Measurements from ENCODE around the gene KIAA2012. TPM values are rescaled to one million over a fixed set of nuclear protein-coding genes. Genes with fewer than 3 reads are reported as not detected.

Gene KIAA2012
- total and polyA plus RNA-seq, 2 experiments from 2014 or later = 0.24 TPM; not detected in 1

DNA sequence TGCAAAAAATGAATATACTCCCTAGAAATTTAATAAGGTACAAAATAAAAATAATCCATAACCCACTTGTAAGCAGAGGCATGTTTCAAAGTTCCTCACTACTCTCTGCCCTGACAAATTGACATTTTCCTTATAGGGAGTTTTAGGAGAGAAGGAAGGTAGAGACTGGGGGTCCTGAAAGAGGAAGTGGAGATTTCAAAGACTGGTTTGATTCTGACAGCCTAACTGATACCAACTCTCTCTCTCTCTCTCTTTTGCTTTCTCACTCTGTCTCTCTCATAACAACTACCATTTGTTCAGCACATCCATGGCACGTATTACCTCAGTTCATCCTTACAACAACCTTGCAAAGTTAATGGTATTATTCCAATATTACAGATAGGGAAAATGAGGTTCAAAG lies 20.8 kb upstream of the KIAA2012 start:
- H3K27ac ChIP-seq = no peak overlapping the region
- H3K4me1 ChIP-seq (ENCODE audit: low read depth) = peaks cover 13% of the 10 kb centered on the region
- H3K27me3 ChIP-seq = no peaks in the 10 kb centered on the region
- H3K36me3 ChIP-seq = no peaks in the 10 kb centered on the region
- no peak overlapping the region for H3K4me3 ChIP-seq
- no peak for DNase-seq (ENCODE audit: low read depth in 1 of 2, low spot score in 1 of 2)
- no peaks in the 10 kb centered on the region for H3K9me3 ChIP-seq (ENCODE audit: low read depth)
- TF ChIP-seq, protein P1, sequence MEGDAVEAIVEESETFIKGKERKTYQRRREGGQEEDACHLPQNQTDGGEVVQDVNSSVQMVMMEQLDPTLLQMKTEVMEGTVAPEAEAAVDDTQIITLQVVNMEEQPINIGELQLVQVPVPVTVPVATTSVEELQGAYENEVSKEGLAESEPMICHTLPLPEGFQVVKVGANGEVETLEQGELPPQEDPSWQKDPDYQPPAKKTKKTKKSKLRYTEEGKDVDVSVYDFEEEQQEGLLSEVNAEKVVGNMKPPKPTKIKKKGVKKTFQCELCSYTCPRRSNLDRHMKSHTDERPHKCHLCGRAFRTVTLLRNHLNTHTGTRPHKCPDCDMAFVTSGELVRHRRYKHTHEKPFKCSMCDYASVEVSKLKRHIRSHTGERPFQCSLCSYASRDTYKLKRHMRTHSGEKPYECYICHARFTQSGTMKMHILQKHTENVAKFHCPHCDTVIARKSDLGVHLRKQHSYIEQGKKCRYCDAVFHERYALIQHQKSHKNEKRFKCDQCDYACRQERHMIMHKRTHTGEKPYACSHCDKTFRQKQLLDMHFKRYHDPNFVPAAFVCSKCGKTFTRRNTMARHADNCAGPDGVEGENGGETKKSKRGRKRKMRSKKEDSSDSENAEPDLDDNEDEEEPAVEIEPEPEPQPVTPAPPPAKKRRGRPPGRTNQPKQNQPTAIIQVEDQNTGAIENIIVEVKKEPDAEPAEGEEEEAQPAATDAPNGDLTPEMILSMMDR (IDR thresholded peaks at IDR 0.05; ENCODE audit: low read depth, low read length) = no peak

DNA sequence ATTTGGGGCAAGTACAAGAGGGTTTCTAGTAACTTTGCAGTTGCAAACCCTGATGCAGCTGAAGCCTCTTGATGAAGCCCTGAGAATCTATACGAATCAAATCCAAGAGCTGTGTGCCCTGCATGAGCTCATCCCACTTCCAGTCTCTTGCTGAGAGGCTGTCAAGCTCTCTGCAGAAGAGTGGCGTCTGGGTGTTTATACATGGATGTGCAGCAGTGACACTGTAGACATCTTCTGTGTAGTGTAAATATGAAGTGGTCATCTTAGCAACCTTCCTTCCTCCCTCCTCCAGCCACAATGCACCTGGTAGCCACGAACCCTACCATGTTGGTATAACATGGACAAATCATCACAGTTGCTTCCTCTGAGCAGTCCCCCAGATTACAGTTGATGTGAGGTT lies 18.4 kb upstream of the KIAA2012 start:
- no peak for DNase-seq (ENCODE audit: low read depth in 1 of 2, low spot score in 1 of 2)
- no peak overlapping the region for H3K4me3 ChIP-seq
- H3K9me3 ChIP-seq (ENCODE audit: low read depth) = no peaks in the 10 kb centered on the region
- H3K27me3 ChIP-seq = no peaks in the 10 kb centered on the region
- TF ChIP-seq, protein P1 (IDR thresholded peaks at IDR 0.05; ENCODE audit: low read depth, low read length) = no peak
- peaks cover 9% of the 10 kb centered on the region for H3K4me1 ChIP-seq (ENCODE audit: low read depth)
- no peak overlapping the region for H3K27ac ChIP-seq
- no peaks in the 10 kb centered on the region for H3K36me3 ChIP-seq

DNA sequence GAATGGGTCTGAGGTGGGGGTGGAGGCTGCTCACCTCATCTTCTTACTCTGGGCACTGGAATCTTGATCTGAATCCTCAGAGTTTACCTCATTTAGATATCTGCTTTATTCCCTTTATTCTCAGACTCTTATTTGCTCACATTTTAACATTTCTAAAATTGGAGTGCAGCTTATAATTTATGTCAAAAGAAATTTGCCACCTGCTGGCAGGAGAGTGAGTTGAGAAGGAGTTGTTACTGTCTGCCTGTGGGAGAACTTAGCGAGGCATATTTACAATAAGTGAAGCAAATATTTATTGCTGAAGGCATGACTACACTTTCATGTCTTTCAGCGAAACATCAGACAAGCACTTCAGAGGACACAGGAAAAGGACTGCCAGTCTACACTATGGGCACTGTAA lies 16.4 kb upstream of the KIAA2012 start:
- TF ChIP-seq, protein P1 (IDR thresholded peaks at IDR 0.05; ENCODE audit: low read depth, low read length) = peak; percentile 22
- no peaks in the 10 kb centered on the region for H3K9me3 ChIP-seq (ENCODE audit: low read depth)
- no peak overlapping the region for H3K4me3 ChIP-seq
- H3K36me3 ChIP-seq = no peaks in the 10 kb centered on the region
- no peaks in the 10 kb centered on the region for H3K4me1 ChIP-seq (ENCODE audit: low read depth)
- H3K27ac ChIP-seq = no peak overlapping the region
- no peak for DNase-seq (ENCODE audit: low read depth in 1 of 2, low spot score in 1 of 2)
- no peaks in the 10 kb centered on the region for H3K27me3 ChIP-seq

DNA sequence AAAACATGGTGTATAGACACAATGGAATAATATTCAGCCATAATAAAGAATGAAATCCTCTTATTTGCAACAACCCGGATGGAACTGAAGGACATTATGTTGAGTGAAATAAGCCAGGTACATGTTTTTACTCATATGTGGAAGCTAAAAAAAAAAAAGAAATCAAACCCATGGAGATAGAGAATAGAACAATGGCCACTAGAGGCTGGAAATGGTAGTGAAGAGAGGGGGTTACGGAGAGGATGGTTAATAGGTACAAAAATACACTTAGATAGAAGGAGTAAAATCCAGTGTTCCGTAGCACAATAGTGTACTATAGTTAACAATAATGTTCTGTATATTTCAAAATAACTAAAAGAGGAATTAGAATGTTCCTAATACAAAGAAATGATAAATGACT lies 12.8 kb upstream of the KIAA2012 start:
- DNase-seq (ENCODE audit: low read depth in 1 of 2, low spot score in 1 of 2) = no peak
- H3K36me3 ChIP-seq = no peaks in the 10 kb centered on the region
- no peaks in the 10 kb centered on the region for H3K9me3 ChIP-seq (ENCODE audit: low read depth)
- no peaks in the 10 kb centered on the region for H3K27me3 ChIP-seq
- TF ChIP-seq, protein P1 (IDR thresholded peaks at IDR 0.05; ENCODE audit: low read depth, low read length) = peak; percentile 24
- H3K4me1 ChIP-seq (ENCODE audit: low read depth) = no peaks in the 10 kb centered on the region
- no peak overlapping the region for H3K27ac ChIP-seq
- no peak overlapping the region for H3K4me3 ChIP-seq

DNA sequence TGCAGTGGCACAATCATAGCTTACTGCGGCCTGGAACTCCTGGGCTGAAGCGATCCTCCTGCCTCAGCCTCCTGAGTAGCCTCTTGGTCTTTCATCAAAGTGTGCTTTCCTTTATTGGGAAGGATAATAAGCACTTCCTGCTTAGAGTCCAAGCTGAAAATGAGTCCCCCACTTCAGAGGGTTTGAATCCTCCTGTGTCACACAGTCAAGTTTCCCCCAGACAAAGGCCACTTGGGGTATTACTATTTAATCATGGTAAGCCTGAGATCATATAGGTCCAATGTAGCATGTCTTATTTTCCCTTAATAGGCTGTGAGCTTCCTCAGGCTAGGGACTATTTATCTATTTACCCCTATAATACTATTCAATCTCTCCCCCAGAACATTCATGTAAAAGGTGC lies 11.4 kb upstream of the KIAA2012 start:
- H3K27me3 ChIP-seq = no peaks in the 10 kb centered on the region
- no peak overlapping the region for H3K27ac ChIP-seq
- TF ChIP-seq, protein P1 (IDR thresholded peaks at IDR 0.05; ENCODE audit: low read depth, low read length) = no peak
- H3K4me1 ChIP-seq (ENCODE audit: low read depth) = no peaks in the 10 kb centered on the region
- no peak overlapping the region for H3K4me3 ChIP-seq
- H3K9me3 ChIP-seq (ENCODE audit: low read depth) = no peaks in the 10 kb centered on the region
- H3K36me3 ChIP-seq = no peaks in the 10 kb centered on the region
- DNase-seq (ENCODE audit: low read depth in 1 of 2, low spot score in 1 of 2) = no peak

Measured in cardiac muscle cell (in vitro differentiated cells and primary cell).